Amniotic stem cell (primary cell): ENCODE measurements around the gene MPI.

Experiments
- DNase-seq: peaks from one replicate; lab custom pipeline; 2025; lab: John Stamatoyannopoulos, UW

The MPI gene

DNA sequence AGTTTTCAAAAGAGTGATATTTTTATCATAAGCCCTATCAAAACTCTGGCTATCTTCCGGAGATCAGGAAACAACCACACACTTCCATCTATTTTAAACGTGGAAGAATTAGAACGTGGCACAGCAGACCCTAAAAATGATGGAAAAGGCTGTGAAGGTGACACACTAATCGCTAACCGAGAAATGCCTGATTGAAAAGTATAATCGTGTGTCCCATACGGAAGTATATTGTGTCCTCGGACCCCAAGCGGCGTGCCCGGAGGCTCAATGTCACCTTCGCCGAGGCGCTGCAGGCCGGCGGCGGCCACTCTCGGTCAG lies 47.4 kb downstream of the MPI start:
- DNase-seq = no peak

DNA sequence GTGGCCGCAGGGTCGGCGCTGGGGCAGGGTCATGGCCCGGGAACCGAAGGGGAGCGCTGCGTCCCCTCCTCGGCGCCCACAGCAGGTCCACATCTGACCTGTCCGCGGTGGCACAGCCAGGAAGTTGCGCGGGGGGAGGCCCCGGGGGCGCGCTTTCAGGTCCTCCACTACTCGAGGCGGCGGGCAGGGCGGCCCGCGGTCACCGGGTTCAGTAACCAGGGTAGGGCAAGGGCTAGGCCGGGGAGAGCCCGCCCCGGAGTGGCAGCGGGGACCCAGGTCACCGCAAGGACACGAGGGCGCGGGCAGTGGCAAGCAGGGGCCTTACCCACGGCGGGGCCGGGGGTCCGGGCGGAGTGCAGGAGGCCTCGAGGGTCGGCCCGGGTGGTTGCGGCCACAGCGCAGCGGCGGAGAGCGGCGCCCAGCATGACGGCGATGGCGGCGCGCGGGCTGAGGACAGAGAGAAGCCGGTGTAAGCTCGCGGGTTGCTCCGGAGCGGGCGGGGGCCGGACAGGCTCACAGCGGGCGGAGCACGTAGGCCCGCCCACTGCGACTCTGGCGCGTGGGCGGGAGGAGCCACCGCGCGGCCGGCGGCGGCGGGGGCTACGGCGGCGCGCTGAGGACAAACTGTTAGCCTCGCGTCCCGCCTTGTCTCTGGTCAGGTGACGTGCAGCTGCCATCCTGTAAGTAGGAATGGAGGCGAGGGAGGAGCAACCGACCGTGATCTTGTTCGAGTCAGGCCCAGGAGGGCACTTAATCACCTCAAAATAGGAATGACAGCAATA lies 47.9 kb downstream of the MPI start, which contains the start of gene COX5A:
Gene COX5A, minus strand, starts transcription at position 484 of the 782 bp plus-strand sequence. Its CDS starts 59 bp downstream, at position 425.
- DNase-seq = peak; percentile 94

DNA sequence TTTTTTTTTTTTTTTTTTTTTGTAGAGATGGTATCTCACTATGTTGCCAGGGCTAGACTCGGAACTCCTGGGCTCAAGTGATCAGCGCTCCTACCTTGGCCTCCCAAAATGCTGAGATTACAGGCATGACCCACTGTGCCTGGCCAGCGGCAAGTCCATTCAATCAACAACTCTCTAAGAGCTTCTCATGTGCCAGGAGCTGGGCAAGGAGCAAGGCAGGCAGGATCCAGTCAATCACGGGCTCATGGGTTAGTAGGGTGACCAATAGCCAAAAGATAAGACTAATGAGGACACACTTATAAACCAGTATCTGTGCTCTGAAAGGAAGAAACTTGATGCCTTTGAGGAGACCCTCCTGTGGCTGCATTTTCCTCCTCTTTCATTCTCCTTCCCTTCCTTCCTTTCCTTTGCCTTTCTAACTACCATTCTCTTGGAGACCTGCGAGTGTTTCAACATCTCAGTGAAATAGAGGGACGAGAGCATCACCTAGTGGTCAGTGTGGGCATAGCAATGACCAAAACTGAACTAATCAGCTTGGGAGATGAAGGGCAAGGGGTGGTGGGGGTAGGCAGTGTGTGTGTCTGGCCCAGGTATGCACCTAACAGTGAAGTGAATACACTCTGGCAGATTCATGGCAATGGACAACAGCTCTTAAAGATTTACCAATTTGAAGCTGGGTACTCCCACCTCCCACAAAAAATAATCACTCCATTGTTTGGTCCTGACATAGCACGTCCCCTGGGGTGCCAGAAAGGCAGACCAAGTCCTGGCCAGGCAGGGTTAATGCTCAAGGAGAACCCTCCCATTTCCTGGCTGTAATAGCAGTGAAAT lies 60.5 kb downstream of the MPI start:
- peak; percentile 14 for DNase-seq

- no peak for DNase-seq
Measured at GRCh38 chr15:74951006-74951405, 61.2 kb downstream of the MPI start.
